HEK293 (cell line): ENCODE measurements around the gene ACP7.

Experiments used
- HOXD13 ChIP-seq: sonication (generic); formaldehyde crosslinking; IDR thresholded peaks from 2 replicates; pipeline ENCODE4 v1.8.0; 2022; ENCODE audit warnings: missing genetic modification reagents, borderline replicate concordance
- PATZ1 ChIP-seq: fragments of 450-650 bp; formaldehyde crosslinking; IDR thresholded peaks from 2 replicates; pipeline ENCODE4 v1.5.1; 2016; ENCODE audit warnings: missing biosample characterization, missing genetic modification characterization
- ZBTB17 ChIP-seq: fragments of 450-650 bp; formaldehyde crosslinking; IDR thresholded peaks from 2 replicates; pipeline ENCODE4 v1.5.1; 2016; ENCODE audit warnings: missing biosample characterization, missing genetic modification characterization
- ZBTB8A ChIP-seq: fragments of 450-650 bp; formaldehyde crosslinking; IDR thresholded peaks from 2 replicates; pipeline ENCODE4 v1.5.1; 2016; ENCODE audit warnings: missing biosample characterization, missing genetic modification characterization
- ZFHX2 ChIP-seq: fragments of 450-650 bp; formaldehyde crosslinking; conservative IDR thresholded peaks from 2 replicates; pipeline ENCODE4 v1.5.1; 2016; ENCODE audit warnings: missing biosample characterization, missing genetic modification characterization
- ZNF175 ChIP-seq: fragments of 450-650 bp; formaldehyde crosslinking; IDR thresholded peaks from 2 replicates; pipeline ENCODE4 v1.5.1; 2016; ENCODE audit warnings: missing biosample characterization, missing genetic modification characterization
- ZNF324 ChIP-seq: fragments of 450-650 bp; formaldehyde crosslinking; IDR thresholded peaks from 2 replicates; pipeline ENCODE4 v1.5.1; 2016; ENCODE audit warnings: missing biosample characterization, missing genetic modification characterization
- ZNF341 ChIP-seq: fragments of 450-650 bp; formaldehyde crosslinking; IDR thresholded peaks from 2 replicates; pipeline ENCODE4; 2016; ENCODE audit warnings: low read depth, missing biosample characterization, missing genetic modification characterization
- ZNF48 ChIP-seq: fragments of 450-650 bp; formaldehyde crosslinking; IDR thresholded peaks from 2 replicates; pipeline ENCODE4 v1.5.1; 2016; ENCODE audit warnings: missing biosample characterization, missing genetic modification characterization
- ZNF514 ChIP-seq: fragments of 450-650 bp; formaldehyde crosslinking; IDR thresholded peaks from 2 replicates; pipeline ENCODE4 v1.5.1; 2016; ENCODE audit warnings: missing biosample characterization, missing genetic modification characterization
- ZNF555 ChIP-seq: fragments of 450-650 bp; formaldehyde crosslinking; conservative IDR thresholded peaks from 2 replicates; pipeline ENCODE4 v1.5.1; 2017; ENCODE audit warnings: missing biosample characterization, mild to moderate bottlenecking, missing genetic modification characterization, inconsistent platforms
- ZNF558 ChIP-seq: fragments of 450-650 bp; formaldehyde crosslinking; IDR thresholded peaks from 2 replicates; pipeline ENCODE4 v1.5.1; 2016; ENCODE audit warnings: missing biosample characterization, missing genetic modification characterization
- ZNF600 ChIP-seq: fragments of 450-650 bp; formaldehyde crosslinking; IDR thresholded peaks from 2 replicates; pipeline ENCODE4 v1.5.1; 2016; ENCODE audit warnings: missing biosample characterization, missing genetic modification characterization
- ZNF677 ChIP-seq: fragments of 450-650 bp; IDR thresholded peaks from 2 replicates; pipeline ENCODE4 v1.5.0; 2018; ENCODE audit warnings: missing biosample characterization, mild to moderate bottlenecking, missing genetic modification characterization, moderate library complexity
- ZNF701 ChIP-seq: fragments of 450-650 bp; formaldehyde crosslinking; IDR thresholded peaks from 2 replicates; pipeline ENCODE4 v1.5.1; 2016; ENCODE audit warnings: missing biosample characterization, missing genetic modification characterization
- ZNF843 ChIP-seq: fragments of 450-650 bp; formaldehyde crosslinking; IDR thresholded peaks from 2 replicates; pipeline ENCODE4 v1.5.1; 2016; ENCODE audit warnings: missing biosample characterization, missing genetic modification characterization
- ZSCAN5A ChIP-seq: fragments of 450-650 bp; formaldehyde crosslinking; IDR thresholded peaks from 2 replicates; pipeline ENCODE4 v1.5.1; 2016; ENCODE audit warnings: missing biosample characterization, missing genetic modification characterization
- TF ChIP-seq, protein P1 (sequence below): fragments of 450-650 bp; formaldehyde crosslinking; IDR thresholded peaks from 2 replicates; pipeline ENCODE4 v1.5.1; 2016; ENCODE audit warnings: missing biosample characterization, missing genetic modification characterization
- TF ChIP-seq, protein P2 (sequence below): IDR thresholded peaks from 2 replicates; pipeline ENCODE4 v1.6.1; 2011; ENCODE audit warnings: mild to moderate bottlenecking, low read depth, low read length, borderline replicate concordance
- TF ChIP-seq, protein P3 (sequence below): fragments of 450-650 bp; formaldehyde crosslinking; optimal IDR thresholded peaks from 2 replicates; pipeline ENCODE3; 2016; ENCODE audit warnings: missing biosample characterization, mild to moderate bottlenecking, missing genetic modification characterization
- TF ChIP-seq, protein P4 (sequence below): fragments of 450-650 bp; formaldehyde crosslinking; IDR thresholded peaks from 2 replicates; pipeline ENCODE4 v1.5.1; 2016; ENCODE audit warnings: missing biosample characterization, missing genetic modification characterization

ACP7 gene

GRCh38 chr19:39130337-39131254, 46.4 kb downstream of the ACP7 start (continued):
- TF ChIP-seq, protein P1, sequence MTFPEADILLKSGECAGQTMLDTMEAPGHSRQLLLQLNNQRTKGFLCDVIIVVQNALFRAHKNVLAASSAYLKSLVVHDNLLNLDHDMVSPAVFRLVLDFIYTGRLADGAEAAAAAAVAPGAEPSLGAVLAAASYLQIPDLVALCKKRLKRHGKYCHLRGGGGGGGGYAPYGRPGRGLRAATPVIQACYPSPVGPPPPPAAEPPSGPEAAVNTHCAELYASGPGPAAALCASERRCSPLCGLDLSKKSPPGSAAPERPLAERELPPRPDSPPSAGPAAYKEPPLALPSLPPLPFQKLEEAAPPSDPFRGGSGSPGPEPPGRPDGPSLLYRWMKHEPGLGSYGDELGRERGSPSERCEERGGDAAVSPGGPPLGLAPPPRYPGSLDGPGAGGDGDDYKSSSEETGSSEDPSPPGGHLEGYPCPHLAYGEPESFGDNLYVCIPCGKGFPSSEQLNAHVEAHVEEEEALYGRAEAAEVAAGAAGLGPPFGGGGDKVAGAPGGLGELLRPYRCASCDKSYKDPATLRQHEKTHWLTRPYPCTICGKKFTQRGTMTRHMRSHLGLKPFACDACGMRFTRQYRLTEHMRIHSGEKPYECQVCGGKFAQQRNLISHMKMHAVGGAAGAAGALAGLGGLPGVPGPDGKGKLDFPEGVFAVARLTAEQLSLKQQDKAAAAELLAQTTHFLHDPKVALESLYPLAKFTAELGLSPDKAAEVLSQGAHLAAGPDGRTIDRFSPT (tag by site-specific recombination): no peak
- TF ChIP-seq ZSCAN5A (tag by site-specific recombination) (no peak), ZNF175 (no peak), ZNF341 (tag by site-specific recombination) (0 out of 2 replicates have a peak, but pooled peaks have one; percentile 23), ZNF600 (peak; percentile 85), ZNF558 (tag by site-specific recombination) (no peak), ZBTB17 (tag by site-specific recombination) (peak; percentile 26; the same call in 1 of the 2 replicates), ZNF324 (tag by site-specific recombination) (no peak), HOXD13 (CRISPR knock-in tag) (no peak), ZBTB8A (tag by site-specific recombination) (no peak), ZNF843 (tag by site-specific recombination) (no peak), ZFHX2 (peak; percentile 17; the same call in 1 of the 2 replicates), ZNF677 (tag by site-specific recombination) (0 out of 2 replicates have a peak, but pooled peaks have one; percentile 2), ZNF555 (tag by site-specific recombination) (no peak), PATZ1 (tag by site-specific recombination) (no peak; the same call in 1 of the 2 replicates), ZNF701 (tag by site-specific recombination) (no peak), ZNF514 (tag by site-specific recombination) (no peak), ZNF48 (tag by site-specific recombination) (no peak)
- TF ChIP-seq, protein P2, sequence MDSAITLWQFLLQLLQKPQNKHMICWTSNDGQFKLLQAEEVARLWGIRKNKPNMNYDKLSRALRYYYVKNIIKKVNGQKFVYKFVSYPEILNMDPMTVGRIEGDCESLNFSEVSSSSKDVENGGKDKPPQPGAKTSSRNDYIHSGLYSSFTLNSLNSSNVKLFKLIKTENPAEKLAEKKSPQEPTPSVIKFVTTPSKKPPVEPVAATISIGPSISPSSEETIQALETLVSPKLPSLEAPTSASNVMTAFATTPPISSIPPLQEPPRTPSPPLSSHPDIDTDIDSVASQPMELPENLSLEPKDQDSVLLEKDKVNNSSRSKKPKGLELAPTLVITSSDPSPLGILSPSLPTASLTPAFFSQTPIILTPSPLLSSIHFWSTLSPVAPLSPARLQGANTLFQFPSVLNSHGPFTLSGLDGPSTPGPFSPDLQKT: no peak
- TF ChIP-seq, protein P3, sequence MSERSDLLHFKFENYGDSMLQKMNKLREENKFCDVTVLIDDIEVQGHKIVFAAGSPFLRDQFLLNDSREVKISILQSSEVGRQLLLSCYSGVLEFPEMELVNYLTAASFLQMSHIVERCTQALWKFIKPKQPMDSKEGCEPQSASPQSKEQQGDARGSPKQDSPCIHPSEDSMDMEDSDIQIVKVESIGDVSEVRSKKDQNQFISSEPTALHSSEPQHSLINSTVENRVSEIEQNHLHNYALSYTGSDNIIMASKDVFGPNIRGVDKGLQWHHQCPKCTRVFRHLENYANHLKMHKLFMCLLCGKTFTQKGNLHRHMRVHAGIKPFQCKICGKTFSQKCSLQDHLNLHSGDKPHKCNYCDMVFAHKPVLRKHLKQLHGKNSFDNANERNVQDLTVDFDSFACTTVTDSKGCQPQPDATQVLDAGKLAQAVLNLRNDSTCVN (tag by site-specific recombination): peak; percentile 15
- TF ChIP-seq, protein P4, sequence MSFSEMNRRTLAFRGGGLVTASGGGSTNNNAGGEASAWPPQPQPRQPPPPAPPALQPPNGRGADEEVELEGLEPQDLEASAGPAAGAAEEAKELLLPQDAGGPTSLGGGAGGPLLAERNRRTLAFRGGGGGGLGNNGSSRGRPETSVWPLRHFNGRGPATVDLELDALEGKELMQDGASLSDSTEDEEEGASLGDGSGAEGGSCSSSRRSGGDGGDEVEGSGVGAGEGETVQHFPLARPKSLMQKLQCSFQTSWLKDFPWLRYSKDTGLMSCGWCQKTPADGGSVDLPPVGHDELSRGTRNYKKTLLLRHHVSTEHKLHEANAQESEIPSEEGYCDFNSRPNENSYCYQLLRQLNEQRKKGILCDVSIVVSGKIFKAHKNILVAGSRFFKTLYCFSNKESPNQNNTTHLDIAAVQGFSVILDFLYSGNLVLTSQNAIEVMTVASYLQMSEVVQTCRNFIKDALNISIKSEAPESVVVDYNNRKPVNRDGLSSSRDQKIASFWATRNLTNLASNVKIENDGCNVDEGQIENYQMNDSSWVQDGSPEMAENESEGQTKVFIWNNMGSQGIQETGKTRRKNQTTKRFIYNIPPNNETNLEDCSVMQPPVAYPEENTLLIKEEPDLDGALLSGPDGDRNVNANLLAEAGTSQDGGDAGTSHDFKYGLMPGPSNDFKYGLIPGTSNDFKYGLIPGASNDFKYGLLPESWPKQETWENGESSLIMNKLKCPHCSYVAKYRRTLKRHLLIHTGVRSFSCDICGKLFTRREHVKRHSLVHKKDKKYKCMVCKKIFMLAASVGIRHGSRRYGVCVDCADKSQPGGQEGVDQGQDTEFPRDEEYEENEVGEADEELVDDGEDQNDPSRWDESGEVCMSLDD (tag by site-specific recombination): 0 out of 2 replicates have a peak, but pooled peaks have one; percentile 23
